NCI-H2107 (cell line): ENCODE measurements around the gene SIK3.

ENCODE experiments used
- DNase-seq: peaks from one replicate; lab custom pipeline; 2025; lab: John Stamatoyannopoulos, UW

Gene SIK3

DNA sequence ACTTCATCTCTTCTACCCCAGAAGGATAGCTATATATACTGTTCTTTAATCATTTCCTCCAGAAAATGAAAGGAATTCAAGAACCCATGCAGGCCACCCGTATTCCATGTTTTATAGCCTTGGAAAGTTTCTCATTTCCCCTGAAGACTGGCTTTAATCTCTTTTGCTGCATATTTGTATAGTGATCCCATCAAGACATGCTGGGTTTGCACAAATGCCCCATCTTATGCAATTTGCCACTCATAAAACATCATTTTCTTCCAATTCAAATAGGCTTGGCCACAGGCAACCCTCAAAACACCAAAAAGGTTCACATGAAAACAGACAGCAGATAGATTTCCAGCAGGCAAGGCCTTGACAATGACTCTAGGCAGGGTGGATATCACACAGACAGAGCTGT, 232.5 kb downstream of the SIK3 start:
- no peak for DNase-seq

GRCh38 chr11:116864531-116864930, 233.7 kb downstream of the SIK3 start:
- DNase-seq = no peak

DNA sequence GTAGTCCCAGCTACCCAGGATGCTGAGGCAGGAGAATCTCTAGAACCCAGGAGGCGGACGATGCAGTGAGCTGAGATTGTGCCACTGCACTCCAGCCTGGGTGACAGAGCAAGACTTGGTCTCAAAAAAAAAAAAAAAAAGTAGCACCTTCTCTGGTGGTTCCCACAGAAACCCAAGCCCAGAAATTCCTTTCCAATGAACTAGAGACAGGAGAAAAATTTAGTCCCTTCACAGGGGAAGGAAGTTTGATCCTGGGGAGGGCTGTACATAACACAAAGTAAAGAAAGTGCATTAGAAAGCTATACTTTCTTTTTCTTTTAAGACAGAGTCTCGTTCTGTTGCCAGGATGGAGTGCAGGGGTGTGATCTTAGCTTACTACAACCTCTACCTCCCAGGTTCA, 235.3 kb downstream of the SIK3 start:
- no peak for DNase-seq

DNA sequence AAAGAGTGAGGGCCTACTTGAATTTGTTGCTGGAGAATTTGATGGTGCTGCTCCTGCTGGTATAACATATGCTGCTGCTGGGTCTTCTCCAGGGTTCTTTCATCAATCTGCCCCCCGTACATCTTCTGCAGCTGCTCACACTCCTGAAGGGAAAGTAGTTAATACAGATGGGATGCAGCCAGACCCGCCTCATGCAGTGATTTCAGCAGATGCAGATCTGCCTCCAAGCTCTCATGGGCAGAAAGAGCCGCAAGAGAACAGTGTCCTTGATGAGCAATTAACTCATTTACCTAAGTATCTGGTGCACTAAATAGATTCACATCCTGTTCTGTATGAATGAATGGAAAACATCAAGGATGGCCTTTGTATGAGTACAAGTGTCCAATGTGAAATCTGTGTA, 236.0 kb downstream of the SIK3 start:
- DNase-seq = no peak

DNA sequence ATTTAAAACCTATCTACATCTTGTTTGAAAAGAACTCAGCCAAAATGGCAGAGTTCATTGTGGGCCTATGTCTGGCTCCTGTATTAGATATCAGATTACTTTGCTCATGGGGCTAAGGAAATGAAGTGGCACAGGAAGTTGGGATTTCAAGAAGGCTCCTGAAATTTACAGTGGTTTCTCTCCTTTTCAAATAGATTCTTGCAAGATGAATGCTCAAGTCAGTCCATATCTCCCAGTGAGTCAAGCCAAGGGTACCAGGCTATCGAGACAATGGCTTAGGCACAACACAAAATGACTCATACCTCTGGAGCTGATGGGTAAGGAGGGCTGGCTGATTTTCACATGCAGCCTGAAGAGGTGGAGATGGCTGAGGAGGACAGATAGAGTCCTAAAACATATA, 236.7 kb downstream of the SIK3 start:
- no peak for DNase-seq

- DNase-seq = no peak
Observed at GRCh38 chr11:116860303-116860702, 237.9 kb downstream of the SIK3 start.

DNA sequence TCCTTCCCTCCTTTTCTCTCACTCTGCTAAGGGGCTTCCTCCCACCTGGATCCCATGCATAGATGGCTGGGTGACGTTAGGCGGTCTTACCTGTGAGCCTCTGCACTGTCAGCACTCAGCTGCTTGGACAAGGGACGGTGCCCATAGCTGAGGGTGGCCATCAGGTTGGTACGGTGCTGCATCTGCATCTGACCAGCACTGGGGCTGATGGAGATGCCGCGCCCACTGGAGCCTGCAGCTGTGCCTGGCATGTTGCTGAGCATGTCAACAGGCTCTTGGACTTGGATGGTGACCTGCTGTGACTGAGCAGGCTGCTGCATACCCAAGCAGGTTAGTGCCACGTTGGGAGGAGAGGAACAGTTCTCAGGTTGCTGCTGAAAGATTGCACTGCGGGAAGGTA, 239.1 kb downstream of the SIK3 start:
- DNase-seq = no peak

DNA sequence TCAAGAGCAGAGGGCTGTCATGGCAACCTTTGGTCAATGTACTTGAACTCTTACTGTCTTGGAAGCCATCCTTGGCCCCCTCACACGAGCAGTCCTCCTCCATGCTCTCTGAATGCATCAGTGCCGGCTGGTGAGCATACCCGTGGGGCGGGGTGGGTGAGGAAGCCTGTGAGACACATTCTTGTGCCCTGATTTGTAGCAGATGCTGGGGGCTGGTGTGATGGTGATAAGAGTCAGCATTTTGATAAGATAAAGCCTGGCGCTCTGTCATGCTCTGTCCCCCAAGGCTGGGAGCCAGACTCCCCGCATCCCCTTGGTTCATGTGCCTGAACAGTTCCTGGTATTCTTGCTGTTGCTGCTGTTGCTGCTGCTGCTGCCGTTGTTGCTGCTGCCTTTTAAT, 240.3 kb downstream of the SIK3 start:
- DNase-seq = no peak

GRCh38 chr11:116857316-116857715, 240.9 kb downstream of the SIK3 start:
- no peak for DNase-seq

DNA sequence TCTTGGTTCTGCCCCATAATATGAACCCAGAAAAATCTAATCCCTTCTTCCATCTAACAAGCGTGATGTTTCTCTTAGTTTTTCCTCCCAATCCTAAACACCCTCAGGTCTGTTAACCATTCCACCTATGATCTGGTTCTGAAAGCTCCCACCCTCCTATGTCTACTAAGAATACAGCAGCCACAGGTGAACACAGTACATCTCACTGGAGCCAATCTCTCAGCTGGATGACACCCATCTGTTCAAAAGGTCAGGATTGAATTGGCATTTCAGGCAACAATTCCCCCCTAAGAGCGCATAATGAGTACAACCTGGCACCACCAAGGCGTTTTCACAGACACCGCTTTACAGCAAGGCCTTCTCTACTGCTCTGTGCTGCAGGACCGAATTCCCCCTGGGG, 241.8 kb downstream of the SIK3 start:
- no peak for DNase-seq

DNA sequence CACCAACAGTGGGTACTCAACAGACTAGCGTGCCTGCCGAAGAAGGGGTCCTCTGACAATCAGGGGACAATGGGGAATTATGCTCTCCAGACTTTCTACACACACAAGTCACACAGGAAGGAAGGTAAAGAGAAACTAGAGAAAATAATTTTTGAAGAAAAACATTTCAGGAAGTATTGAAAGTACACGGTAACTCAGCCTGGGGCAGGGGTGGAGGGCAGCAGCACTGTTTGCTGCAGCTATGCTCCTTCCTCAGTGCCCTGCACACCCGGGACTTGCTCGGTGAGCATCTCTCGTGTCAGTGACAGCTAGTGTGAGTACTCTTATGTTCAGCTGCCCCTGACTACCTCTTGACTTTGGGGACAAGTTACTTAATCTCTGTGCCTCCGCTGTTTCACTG, 242.8 kb downstream of the SIK3 start:
- no peak for DNase-seq

DNA sequence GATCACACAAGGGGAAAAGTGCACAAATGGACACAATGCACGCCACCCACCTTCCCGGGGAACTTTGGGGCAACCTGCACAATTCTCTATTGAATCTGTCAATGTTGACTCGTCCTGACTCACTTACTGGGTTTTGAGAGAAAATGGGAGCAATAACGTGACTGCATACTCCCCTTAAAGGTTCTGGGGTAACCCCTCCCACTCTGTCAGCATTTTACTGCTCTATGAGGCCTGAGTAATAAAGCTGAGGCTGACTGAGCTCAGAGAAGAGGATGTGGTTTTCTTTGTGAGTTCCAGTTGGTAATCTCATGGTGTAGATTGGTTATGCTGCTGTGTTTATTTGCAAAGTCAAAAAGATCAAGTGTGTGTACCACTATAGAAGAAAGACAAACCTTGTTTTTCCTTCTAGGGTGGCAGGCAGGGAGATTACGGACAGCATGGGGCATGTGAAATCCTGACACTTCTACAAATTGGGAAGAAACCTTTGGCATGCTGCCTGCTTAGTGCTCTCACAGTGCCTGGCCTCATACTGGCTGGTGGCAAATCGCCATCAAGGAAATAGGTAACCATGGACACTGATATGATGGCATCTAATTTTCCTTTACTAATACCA, 244.7 kb downstream of the SIK3 start:
- no peak for DNase-seq

- DNase-seq = no peak
Observed at GRCh38 chr11:116852261-116853031, 245.8 kb downstream of the SIK3 start.

- DNase-seq = no peak
Observed at GRCh38 chr11:116851626-116852025, 246.6 kb downstream of the SIK3 start.

DNA sequence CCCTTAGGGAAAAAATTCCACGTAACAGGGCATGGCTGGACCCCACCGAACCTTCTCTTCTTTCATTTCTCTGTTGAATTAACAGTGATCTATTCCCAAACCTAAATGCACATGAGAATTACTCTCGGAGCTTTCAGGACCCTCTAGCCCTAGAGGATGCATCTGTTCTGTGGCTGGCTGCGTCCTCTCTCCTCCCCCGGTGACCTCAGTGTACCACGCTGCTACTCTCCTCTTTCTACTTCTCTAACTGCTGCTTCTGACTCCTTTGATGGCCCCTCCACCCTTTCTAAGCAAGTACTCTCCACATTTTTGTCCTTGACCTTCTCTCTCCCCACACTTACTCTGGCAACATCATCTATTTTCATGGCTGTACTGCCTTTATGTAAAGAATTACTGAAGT, 248.7 kb downstream of the SIK3 start:
- DNase-seq = no peak

GRCh38 chr11:116849060-116849459, 249.2 kb downstream of the SIK3 start:
- no peak for DNase-seq

DNA sequence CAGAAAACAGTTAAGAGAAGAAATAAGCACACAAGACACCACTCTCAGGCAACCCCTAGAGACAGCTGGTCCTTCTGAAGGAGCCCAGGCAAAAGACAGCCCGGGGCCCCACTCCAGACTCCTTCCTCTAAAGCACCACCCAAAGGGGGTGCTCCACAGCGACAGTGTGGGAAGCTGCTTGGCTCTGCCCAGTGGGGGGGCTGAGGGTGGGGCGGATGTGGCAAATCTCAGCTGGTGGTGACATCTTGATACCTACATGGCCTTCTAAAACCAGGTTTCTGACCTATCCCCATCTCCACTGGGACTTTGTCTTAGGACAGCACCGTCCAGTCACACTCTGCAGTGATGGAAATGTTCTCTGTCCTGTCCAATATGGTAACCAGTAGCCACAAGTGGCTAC, 250.6 kb downstream of the SIK3 start:
- no peak for DNase-seq

DNA sequence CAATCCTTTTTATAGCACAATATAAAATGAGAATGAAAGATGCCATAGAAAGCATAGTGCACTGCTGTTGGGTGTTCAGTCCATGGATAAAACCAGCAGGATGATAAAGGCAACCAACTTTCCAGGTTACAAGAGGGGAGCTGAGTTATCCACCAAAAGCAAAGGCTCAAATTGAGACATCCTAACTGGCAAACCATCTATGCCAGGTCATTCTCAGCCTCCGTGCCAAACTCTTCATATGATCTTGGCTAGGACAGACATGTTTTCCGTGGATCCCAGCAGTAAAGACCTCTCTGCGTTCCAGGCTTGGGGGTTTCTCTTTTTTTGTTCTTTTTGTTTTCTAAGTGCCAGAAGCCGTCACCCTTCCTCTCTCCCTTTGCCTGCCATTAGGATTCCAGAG, 253.5 kb downstream of the SIK3 start:
- no peak for DNase-seq

DNA sequence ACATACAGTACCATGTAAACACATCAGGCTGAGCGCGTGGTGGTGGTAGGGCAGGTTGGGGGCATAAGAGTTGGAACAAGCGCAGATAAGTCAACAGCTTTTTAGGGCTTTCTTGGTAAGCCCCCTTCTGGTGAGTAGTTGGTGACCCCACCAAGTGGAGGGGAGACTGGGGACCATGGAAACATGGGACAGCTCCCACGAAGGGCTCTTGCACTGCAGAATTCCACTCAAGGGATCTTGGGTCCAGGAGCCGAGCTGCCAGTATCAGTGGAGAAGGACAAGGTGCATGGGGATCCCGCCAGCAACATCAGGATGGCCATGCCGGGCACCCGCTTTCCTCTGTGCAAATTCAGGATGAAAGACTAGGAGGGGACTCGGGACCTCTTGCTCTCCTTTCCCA, 254.6 kb downstream of the SIK3 start:
- DNase-seq = no peak

DNA sequence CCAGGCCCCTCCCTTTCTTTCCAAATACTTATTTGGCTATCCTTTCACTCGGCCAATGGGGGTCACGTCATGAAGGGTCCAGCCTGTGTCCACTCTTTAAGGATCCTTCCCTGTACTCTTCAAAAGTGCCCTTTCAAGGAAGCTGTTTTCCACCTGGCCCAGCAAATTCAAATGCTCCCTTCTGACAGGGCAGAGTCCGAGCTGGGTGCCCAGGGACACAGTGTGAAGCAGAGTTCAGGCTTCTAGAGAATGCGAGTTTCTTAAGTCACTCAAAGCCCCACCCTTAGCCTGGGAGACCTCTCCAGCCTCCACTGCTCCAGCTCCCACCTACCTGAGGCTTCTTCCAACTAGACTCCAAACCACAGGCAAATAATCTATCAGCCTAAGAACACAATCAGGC, 255.3 kb downstream of the SIK3 start:
- DNase-seq = no peak

DNA sequence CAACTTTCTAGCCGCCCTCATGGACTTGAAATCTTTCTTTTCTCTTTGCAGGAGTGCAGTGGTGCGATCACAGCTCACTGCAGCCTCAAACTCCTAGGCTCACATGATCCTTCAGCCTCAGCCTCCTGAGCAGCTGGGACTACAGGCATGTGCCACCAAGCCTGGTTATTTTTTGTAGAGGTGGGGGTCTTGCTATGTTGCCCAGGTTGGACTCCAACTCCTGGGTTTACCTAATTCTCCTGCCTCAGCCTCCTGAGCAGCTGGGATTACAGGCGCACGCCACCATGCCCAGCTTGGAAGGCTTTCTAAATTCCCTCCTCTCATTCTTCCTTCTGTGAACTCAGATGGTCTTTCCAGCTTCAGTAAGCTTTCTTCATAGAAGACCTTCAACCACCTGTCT, 256.1 kb downstream of the SIK3 start:
- DNase-seq = no peak

DNA sequence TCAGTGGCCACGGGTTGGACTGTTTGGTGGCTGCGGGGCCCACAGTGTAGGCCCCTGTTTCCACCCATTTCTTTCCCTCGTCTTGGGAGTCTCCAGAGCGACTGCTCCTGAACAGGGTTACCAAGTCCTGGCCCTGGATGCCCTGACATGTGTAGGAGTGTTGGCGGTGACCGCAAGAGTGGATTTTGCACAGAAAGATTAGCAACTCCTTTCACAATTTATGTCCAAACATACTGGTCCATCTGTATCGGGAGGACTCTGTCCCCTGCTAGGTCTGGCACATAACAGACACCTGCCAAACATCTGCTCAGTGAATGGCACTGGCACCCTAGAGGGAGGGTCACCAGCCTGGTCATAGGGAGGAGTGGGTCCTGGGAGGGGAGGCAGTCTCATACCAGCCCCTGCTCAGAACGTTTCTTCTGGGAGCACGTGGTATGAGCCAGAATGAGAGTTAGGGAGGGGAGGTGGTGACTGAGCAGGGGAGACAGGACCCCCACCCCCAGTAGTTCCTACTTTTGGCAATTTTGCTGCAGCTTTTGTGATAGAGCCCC, 257.4 kb downstream of the SIK3 start:
- DNase-seq = no peak

- no peak for DNase-seq
Observed at GRCh38 chr11:116840224-116840745, 257.9 kb downstream of the SIK3 start.
